HFFc6 (cell line): Measurements from ENCODE around the gene KIRREL3. TPM values are rescaled to one million over a fixed set of nuclear protein-coding genes. Genes with fewer than 3 reads are reported as not detected.

Source experiments
- DNase-seq: peaks from one replicate; pipeline ENCODE4 v3.0.0-alpha.2; 2018
- H3K27ac Mint-ChIP-seq: 2 replicates; pipeline ENCODE4 v1.8.0; 2020; ENCODE audit warnings: mild to moderate bottlenecking, mixed read lengths
- H3K27me3 Mint-ChIP-seq: 2 replicates; pipeline ENCODE4 v1.8.0; 2021; ENCODE audit warnings: mild to moderate bottlenecking, moderate library complexity, mixed read lengths; ENCODE audit not compliant: insufficient read depth
- H3K36me3 Mint-ChIP-seq: 2 replicates; pipeline ENCODE4 v1.8.0; 2021; ENCODE audit warnings: low read depth, mixed read lengths
- H3K4me1 Mint-ChIP-seq: 2 replicates; pipeline ENCODE4 v1.8.0; 2020; ENCODE audit warnings: low read depth, mixed read lengths
- H3K4me3 Mint-ChIP-seq: 2 replicates; pipeline ENCODE4 v1.8.0; 2020; ENCODE audit warnings: mild to moderate bottlenecking, moderate library complexity, mixed read lengths
- H3K9me3 Mint-ChIP-seq: 2 replicates; pipeline ENCODE4 v1.8.0; 2020; ENCODE audit warnings: mild to moderate bottlenecking, mixed read lengths
- total RNA-seq, 6 experiments: library from RNA; stranded (reverse); fragmentation: NEBNext Ultra II Directional; extraction: Animal tissue kit (Norgen Biotek cat#: 25700); gene quantifications; 2 replicates in 1 of 6; 3 replicates in 5 of 6; pipeline ENCODE4 v1.2.3, GENCODE V29; 2021
- TF ChIP-seq, protein P1 (sequence below): fragments of 200-600 bp; sonication (generic); IDR thresholded peaks from 2 replicates; pipeline ENCODE4 v1.5.0; 2021; ENCODE audit warnings: antibody characterized with exemption, mild to moderate bottlenecking

The KIRREL3 gene
- total RNA-seq, 6 experiments from 2014 or later, result 22.2 to 38.2 (median 33.2) TPM

- Mint-ChIP-seq H3K27ac (no peak overlapping the region), H3K4me1 (peaks cover 16% of the 10 kb centered on the region), H3K9me3 (peaks cover under 1% of the 10 kb centered on the region; the same call in 1 of the 2 replicates), H3K4me3 (no peak overlapping the region), H3K27me3 (peaks cover 7% of the 10 kb centered on the region), H3K36me3 (peaks cover 1% of the 10 kb centered on the region; the same call in 1 of the 2 replicates)
- TF ChIP-seq, protein P1, sequence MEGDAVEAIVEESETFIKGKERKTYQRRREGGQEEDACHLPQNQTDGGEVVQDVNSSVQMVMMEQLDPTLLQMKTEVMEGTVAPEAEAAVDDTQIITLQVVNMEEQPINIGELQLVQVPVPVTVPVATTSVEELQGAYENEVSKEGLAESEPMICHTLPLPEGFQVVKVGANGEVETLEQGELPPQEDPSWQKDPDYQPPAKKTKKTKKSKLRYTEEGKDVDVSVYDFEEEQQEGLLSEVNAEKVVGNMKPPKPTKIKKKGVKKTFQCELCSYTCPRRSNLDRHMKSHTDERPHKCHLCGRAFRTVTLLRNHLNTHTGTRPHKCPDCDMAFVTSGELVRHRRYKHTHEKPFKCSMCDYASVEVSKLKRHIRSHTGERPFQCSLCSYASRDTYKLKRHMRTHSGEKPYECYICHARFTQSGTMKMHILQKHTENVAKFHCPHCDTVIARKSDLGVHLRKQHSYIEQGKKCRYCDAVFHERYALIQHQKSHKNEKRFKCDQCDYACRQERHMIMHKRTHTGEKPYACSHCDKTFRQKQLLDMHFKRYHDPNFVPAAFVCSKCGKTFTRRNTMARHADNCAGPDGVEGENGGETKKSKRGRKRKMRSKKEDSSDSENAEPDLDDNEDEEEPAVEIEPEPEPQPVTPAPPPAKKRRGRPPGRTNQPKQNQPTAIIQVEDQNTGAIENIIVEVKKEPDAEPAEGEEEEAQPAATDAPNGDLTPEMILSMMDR, result no peak
- DNase-seq, result no peak
Observed at GRCh38 chr11:126499131-126499752, 501.3 kb downstream of the KIRREL3 start.

- Mint-ChIP-seq H3K4me3 (no peak overlapping the region), H3K4me1 (peaks cover 16% of the 10 kb centered on the region), H3K36me3 (no peaks in the 10 kb centered on the region), H3K27ac (no peak overlapping the region), H3K27me3 (peaks cover 7% of the 10 kb centered on the region), H3K9me3 (no peaks in the 10 kb centered on the region)
- DNase-seq, result no peak
- TF ChIP-seq, protein P1, result no peak
Observed at GRCh38 chr11:126498281-126498680, 502.3 kb downstream of the KIRREL3 start.

- H3K27me3 Mint-ChIP-seq, result peaks cover 5% of the 10 kb centered on the region
- no peak overlapping the region for H3K27ac Mint-ChIP-seq
- TF ChIP-seq, protein P1, result no peak
- H3K9me3 Mint-ChIP-seq, result no peaks in the 10 kb centered on the region
- peaks cover 16% of the 10 kb centered on the region for H3K4me1 Mint-ChIP-seq
- H3K36me3 Mint-ChIP-seq, result no peaks in the 10 kb centered on the region
- no peak overlapping the region for H3K4me3 Mint-ChIP-seq
- DNase-seq, result no peak
Observed at GRCh38 chr11:126497581-126498122, 502.9 kb downstream of the KIRREL3 start.

- Mint-ChIP-seq H3K4me1 (peaks cover 11% of the 10 kb centered on the region), H3K27ac (no peak overlapping the region)
Observed at GRCh38 chr11:126496576-126497337, 503.8 kb downstream of the KIRREL3 start.

More at GRCh38 chr11:126496576-126497337, 503.8 kb downstream of the KIRREL3 start:
- no peak for DNase-seq
- TF ChIP-seq, protein P1, result no peak
- Mint-ChIP-seq H3K27me3 (peaks cover 5% of the 10 kb centered on the region), H3K9me3 (no peaks in the 10 kb centered on the region), H3K36me3 (no peaks in the 10 kb centered on the region), H3K4me3 (no peak overlapping the region)
